Measurements from ENCODE around the gene PAQR7.

Gene PAQR7

GRCh38 chr1:25880518-25880917, 5.0 kb upstream of the PAQR7 start:
- H3K27me3 ChIP-seq (ENCODE audit: control insufficient read depth, insufficient read depth, low read length), result no peaks in the 10 kb centered on the region

DNA sequence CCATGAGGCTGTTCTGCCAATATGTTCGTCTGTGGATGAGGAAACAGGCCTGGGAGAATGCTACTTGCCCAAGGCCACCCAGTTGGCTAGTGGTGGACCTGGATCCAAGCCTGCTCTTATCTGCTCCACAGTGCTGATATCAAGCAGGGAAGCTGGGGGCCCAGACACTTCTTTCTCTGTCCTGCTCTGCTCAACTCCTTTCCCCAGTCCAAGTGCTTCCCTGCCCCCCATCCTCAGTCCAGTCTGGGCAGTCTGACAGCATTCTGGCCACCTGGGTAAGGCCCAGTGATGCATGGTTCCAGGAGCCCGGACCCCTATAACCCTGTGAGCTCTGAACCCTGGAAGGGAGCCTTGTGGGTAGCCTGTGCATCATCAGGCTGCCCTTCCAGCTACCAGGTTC, 4.2 kb upstream of the PAQR7 start:
- Histone ChIP-seq H3K4me3 (ENCODE audit: low read length) (no peak overlapping the region), H3K4me2 (ENCODE audit: low read length) (no peak overlapping the region), H3K9ac (ENCODE audit: low read depth, low read length) (no peak overlapping the region), H3K9me3 (replicated peaks; ENCODE audit: low read length) (no peaks in the 10 kb centered on the region), H3K36me3 (ENCODE audit: insufficient read depth, low read length) (no peaks in the 10 kb centered on the region), H3K27me3 (ENCODE audit: control insufficient read depth, insufficient read depth, low read length) (no peaks in the 10 kb centered on the region), H3K4me1 (ENCODE audit: control insufficient read depth, insufficient read depth, low read length) (peaks cover 11% of the 10 kb centered on the region)

More at GRCh38 chr1:25880518-25880917, 5.0 kb upstream of the PAQR7 start:
- Histone ChIP-seq H3K36me3 (ENCODE audit: insufficient read depth, low read length) (no peaks in the 10 kb centered on the region), H3K4me1 (ENCODE audit: control insufficient read depth, insufficient read depth, low read length) (peaks cover 7% of the 10 kb centered on the region), H3K4me3 (ENCODE audit: low read length) (no peak overlapping the region), H3K9me3 (replicated peaks; ENCODE audit: low read length) (no peaks in the 10 kb centered on the region), H3K9ac (ENCODE audit: low read depth, low read length) (no peak overlapping the region), H3K4me2 (ENCODE audit: low read length) (no peak overlapping the region)

DNA sequence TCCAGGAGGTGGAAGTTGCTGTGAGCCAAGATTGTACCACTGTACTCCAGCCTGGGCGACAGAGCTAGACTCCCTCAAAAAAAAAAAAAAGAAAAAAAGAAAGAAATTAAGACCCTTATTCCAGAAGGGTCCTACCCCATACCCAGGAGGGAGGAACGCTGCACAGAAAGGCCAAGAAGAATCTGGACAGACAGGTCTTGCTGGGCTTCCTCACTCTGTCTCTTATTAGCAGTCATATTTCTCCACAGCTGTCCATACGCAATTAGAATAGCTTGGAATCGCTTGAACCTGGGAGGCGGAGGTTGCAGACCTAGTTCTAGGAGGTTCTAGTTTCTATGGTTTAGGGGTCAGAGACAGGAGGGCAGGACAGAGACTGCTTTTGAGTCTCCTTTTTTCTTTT, 3.2 kb upstream of the PAQR7 start:
- peaks cover 18% of the 10 kb centered on the region for H3K4me1 ChIP-seq (ENCODE audit: control insufficient read depth, insufficient read depth, low read length)
- no peaks in the 10 kb centered on the region for H3K27me3 ChIP-seq (ENCODE audit: control insufficient read depth, insufficient read depth, low read length)
- H3K9ac ChIP-seq (ENCODE audit: low read depth, low read length), result no peak overlapping the region
- H3K4me3 ChIP-seq (ENCODE audit: low read length), result no peak overlapping the region
- no peaks in the 10 kb centered on the region for H3K36me3 ChIP-seq (ENCODE audit: insufficient read depth, low read length)
- no peak overlapping the region for H3K4me2 ChIP-seq (ENCODE audit: low read length)
- no peaks in the 10 kb centered on the region for H3K9me3 ChIP-seq (replicated peaks; ENCODE audit: low read length)

DNA sequence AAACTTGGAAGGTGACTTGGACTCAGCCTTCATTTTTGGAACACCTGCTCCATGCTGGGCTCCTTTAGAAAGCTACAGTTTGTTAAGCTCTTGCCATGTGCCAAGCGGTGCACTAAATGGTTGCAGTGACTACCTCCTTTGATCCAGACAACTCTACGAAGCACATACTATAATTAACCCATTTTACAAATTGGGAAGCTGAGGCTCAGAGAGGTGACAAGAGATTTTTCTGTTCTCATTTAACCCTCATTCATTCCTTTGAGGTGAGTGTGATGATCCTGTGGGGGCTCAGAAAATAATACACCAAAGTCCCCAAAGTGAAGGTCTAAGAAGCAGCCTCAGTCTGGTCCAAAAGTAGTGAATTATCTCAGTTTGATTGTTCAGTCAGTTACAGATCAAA, 1.6 kb upstream of the PAQR7 start:
- Histone ChIP-seq H3K4me2 (ENCODE audit: low read length) (no peak overlapping the region), H3K27me3 (ENCODE audit: control insufficient read depth, insufficient read depth, low read length) (no peaks in the 10 kb centered on the region), H3K9ac (ENCODE audit: low read depth, low read length) (no peak overlapping the region), H3K36me3 (ENCODE audit: insufficient read depth, low read length) (no peaks in the 10 kb centered on the region), H3K9me3 (replicated peaks; ENCODE audit: low read length) (no peaks in the 10 kb centered on the region), H3K4me3 (ENCODE audit: low read length) (no peak overlapping the region), H3K4me1 (ENCODE audit: control insufficient read depth, insufficient read depth, low read length) (peaks cover 19% of the 10 kb centered on the region)

DNA sequence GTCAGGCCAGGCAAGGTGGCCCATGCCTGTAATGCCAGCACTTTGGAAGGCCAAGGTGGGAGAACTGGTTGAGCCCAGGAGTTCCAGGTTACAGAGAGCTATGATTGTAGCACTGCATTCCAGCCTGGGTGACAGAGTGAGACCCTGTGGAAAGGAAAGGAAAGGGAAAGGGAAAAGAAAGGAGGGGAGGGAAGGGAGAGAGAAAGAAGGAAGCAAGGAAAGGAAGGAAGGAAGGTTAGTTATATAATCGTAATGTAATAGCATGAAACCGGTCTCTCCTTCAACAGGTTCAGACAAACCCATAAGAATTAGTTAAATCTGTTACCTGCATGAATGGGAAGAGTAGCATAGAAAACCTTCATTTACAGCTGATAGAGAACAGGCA, 1.2 kb upstream of the PAQR7 start:
- Histone ChIP-seq H3K9ac (ENCODE audit: low read depth, low read length) (no peak overlapping the region), H3K4me2 (ENCODE audit: low read length) (no peak overlapping the region), H3K9me3 (replicated peaks; ENCODE audit: low read length) (no peaks in the 10 kb centered on the region), H3K27me3 (ENCODE audit: control insufficient read depth, insufficient read depth, low read length) (no peaks in the 10 kb centered on the region), H3K4me1 (ENCODE audit: control insufficient read depth, insufficient read depth, low read length) (peaks cover 19% of the 10 kb centered on the region), H3K36me3 (ENCODE audit: insufficient read depth, low read length) (no peaks in the 10 kb centered on the region), H3K4me3 (ENCODE audit: low read length) (no peak overlapping the region)

- peak overlapping the region; percentile 88 for H3K4me2 ChIP-seq (ENCODE audit: low read length)
- no peaks in the 10 kb centered on the region for H3K9me3 ChIP-seq (replicated peaks; ENCODE audit: low read length)
- no peaks in the 10 kb centered on the region for H3K27me3 ChIP-seq (ENCODE audit: control insufficient read depth, insufficient read depth, low read length)
- H3K4me3 ChIP-seq (ENCODE audit: low read length), result peak overlapping the region; percentile 72
- peak overlapping the region; percentile 75 for H3K9ac ChIP-seq (ENCODE audit: low read depth, low read length)
- H3K4me1 ChIP-seq (ENCODE audit: control insufficient read depth, insufficient read depth, low read length), result peaks cover 19% of the 10 kb centered on the region
- H3K36me3 ChIP-seq (ENCODE audit: insufficient read depth, low read length), result no peaks in the 10 kb centered on the region
These were observed 566 bp upstream of the PAQR7 start for GRCh38 chr1:25875856-25876692.

DNA sequence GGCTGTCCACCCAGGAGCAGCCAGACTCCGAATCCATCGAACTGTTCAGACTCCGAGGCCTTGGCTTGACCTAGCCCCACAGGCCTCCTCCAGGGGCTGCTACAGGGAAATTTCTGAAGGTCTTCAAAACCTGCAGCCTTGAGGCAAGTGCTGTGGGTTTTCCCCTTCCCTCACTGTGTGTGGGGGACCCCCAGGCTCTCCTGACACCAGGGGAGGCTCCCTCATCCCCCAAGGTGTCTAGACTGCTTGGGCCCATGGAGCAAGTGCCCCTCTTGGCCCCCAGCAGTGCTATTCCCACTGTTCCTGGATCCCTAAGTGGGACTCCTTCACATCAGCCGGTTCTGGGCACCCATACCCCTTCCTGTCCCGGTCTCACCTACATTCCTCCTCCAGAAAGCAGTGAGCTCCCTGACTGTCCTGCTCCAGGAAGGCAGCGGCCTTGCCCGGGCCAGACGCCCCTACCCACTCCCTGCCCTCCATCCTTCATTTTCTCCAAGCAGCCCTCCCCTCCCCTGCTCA, 814 bp downstream of the PAQR7 start:
- H3K9ac ChIP-seq (ENCODE audit: low read depth, low read length), result peak overlapping the region; percentile 75
- peak overlapping the region; percentile 72 for H3K4me3 ChIP-seq (ENCODE audit: low read length)
- H3K4me1 ChIP-seq (ENCODE audit: control insufficient read depth, insufficient read depth, low read length), result peaks cover 19% of the 10 kb centered on the region
- no peaks in the 10 kb centered on the region for H3K9me3 ChIP-seq (replicated peaks; ENCODE audit: low read length)
- no peaks in the 10 kb centered on the region for H3K27me3 ChIP-seq (ENCODE audit: control insufficient read depth, insufficient read depth, low read length)
- H3K36me3 ChIP-seq (ENCODE audit: insufficient read depth, low read length), result peaks cover 9% of the 10 kb centered on the region
- H3K4me2 ChIP-seq (ENCODE audit: low read length), result peak overlapping the region; percentile 88

- Histone ChIP-seq H3K4me2 (ENCODE audit: low read length) (peak overlapping the region; percentile 88), H3K9me3 (replicated peaks; ENCODE audit: low read length) (no peaks in the 10 kb centered on the region), H3K9ac (ENCODE audit: low read depth, low read length) (peak overlapping the region; percentile 75)
These were observed 1.3 kb downstream of the PAQR7 start for GRCh38 chr1:25874209-25874608.

DNA sequence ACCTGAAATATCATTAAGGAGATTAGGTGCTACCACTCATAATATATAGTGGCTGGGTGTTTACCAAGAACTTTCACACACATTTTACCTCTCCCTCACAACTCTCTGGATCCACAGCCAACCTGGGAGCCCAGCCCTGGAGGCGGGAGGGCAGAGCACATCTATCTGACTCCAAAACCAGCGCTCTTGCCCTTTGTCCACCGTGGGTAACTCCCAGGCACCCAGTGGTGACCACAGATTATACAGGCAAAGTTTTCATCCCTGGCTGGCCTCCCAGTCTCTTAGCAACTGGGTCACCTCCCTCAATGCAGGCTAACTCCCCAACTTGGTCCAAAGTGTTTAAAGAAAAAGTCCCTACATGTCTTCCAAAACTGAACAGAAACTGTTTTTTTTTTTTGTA, 2.4 kb downstream of the PAQR7 start:
- H3K36me3 ChIP-seq (ENCODE audit: insufficient read depth, low read length), result peaks cover 11% of the 10 kb centered on the region
- peaks cover 19% of the 10 kb centered on the region for H3K4me1 ChIP-seq (ENCODE audit: control insufficient read depth, insufficient read depth, low read length)
- H3K27me3 ChIP-seq (ENCODE audit: control insufficient read depth, insufficient read depth, low read length), result no peaks in the 10 kb centered on the region
- H3K9ac ChIP-seq (ENCODE audit: low read depth, low read length), result no peak overlapping the region
- H3K4me3 ChIP-seq (ENCODE audit: low read length), result no peak overlapping the region
- H3K4me2 ChIP-seq (ENCODE audit: low read length), result peak overlapping the region; percentile 12
- H3K9me3 ChIP-seq (replicated peaks; ENCODE audit: low read length), result no peaks in the 10 kb centered on the region

More at GRCh38 chr1:25874209-25874608, 1.3 kb downstream of the PAQR7 start:
- H3K4me1 ChIP-seq (ENCODE audit: control insufficient read depth, insufficient read depth, low read length), result peaks cover 19% of the 10 kb centered on the region
- H3K36me3 ChIP-seq (ENCODE audit: insufficient read depth, low read length), result peaks cover 11% of the 10 kb centered on the region
- no peaks in the 10 kb centered on the region for H3K27me3 ChIP-seq (ENCODE audit: control insufficient read depth, insufficient read depth, low read length)
- peak overlapping the region; percentile 72 for H3K4me3 ChIP-seq (ENCODE audit: low read length)

DNA sequence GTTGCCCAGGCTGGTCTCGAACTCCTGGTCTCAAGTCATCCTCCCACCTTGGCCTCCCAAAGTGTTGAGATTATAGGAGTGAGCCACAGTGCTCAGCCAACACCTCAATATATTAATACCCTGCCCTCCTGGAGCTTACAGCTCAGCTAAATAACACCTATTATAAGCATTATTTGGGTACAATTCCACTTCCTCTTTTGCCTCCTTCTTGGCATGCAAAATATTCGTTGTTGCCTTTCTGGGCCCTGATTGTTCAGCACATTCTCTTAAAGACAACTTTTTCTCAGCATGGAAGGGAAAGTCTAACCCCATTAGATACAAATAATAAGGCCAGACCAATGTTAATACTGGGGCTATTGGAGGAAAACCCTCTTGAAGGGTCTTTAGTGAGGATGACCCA, 2.8 kb downstream of the PAQR7 start:
- H3K27me3 ChIP-seq (ENCODE audit: control insufficient read depth, insufficient read depth, low read length), result no peaks in the 10 kb centered on the region
- H3K9me3 ChIP-seq (replicated peaks; ENCODE audit: low read length), result no peaks in the 10 kb centered on the region
- H3K4me2 ChIP-seq (ENCODE audit: low read length), result no peak overlapping the region
- H3K4me3 ChIP-seq (ENCODE audit: low read length), result no peak overlapping the region
- peaks cover 11% of the 10 kb centered on the region for H3K36me3 ChIP-seq (ENCODE audit: insufficient read depth, low read length)
- no peak overlapping the region for H3K9ac ChIP-seq (ENCODE audit: low read depth, low read length)
- H3K4me1 ChIP-seq (ENCODE audit: control insufficient read depth, insufficient read depth, low read length), result peaks cover 19% of the 10 kb centered on the region

DNA sequence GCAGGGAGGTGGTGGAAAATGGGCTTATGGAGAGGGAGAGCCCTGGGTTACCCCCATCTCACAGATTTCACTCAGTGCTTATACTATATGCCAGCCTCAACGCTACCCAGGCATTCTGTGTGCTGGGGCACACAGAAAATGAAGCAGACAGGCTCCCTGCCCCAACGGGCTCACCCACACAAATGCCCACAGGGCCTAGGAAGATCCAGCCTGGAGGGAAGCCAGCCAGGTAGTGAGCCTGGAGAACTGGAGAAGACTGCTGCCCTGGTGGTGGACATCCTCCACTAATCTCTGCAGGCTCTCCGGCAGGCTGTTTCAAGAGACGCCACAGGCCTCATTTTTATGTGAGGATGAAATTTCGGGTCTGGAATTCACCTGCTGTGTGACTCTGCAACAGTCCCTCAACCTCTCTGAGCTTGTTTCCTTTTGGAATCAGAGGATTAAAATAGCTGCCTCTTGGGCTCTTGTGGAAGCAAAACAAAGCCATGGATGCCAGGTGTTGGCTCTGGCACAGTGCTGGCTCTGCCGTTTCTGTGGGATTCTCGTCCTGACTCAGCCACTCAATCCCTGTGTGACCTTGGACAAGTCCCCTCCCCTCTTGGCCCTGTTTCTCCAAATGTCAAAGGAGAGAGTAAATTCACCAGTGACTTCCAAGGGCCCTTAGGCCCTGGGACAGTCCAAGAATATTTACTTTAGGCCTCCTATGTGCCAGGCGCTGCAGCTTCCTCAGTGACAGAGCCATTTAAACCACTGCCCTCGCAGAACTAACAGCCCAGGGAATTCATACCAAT, 3.6 kb downstream of the PAQR7 start:
- peaks cover 19% of the 10 kb centered on the region for H3K4me1 ChIP-seq (ENCODE audit: control insufficient read depth, insufficient read depth, low read length)

More for the DNA sequence above, 3.6 kb downstream of the PAQR7 start:
- H3K9me3 ChIP-seq (replicated peaks; ENCODE audit: low read length), result no peaks in the 10 kb centered on the region
- no peak overlapping the region for H3K4me2 ChIP-seq (ENCODE audit: low read length)
- H3K9ac ChIP-seq (ENCODE audit: low read depth, low read length), result no peak overlapping the region
- no peaks in the 10 kb centered on the region for H3K27me3 ChIP-seq (ENCODE audit: control insufficient read depth, insufficient read depth, low read length)
- peaks cover 11% of the 10 kb centered on the region for H3K36me3 ChIP-seq (ENCODE audit: insufficient read depth, low read length)
- no peak overlapping the region for H3K4me3 ChIP-seq (ENCODE audit: low read length)

All from skeletal muscle satellite cell (primary cell).